ENCODE results near the gene PHOSPHO1. TPM values are rescaled to one million over a fixed set of nuclear protein-coding genes. Genes with fewer than 3 reads are reported as not detected.
A peak's percentile ranks its signal among the peaks of the same experiment; 100 is the strongest.

Gene PHOSPHO1
- total and polyA plus RNA-seq, 8 donors: 0.19 to 0.28 (median 0.22) TPM; not detected in 5

DNA sequence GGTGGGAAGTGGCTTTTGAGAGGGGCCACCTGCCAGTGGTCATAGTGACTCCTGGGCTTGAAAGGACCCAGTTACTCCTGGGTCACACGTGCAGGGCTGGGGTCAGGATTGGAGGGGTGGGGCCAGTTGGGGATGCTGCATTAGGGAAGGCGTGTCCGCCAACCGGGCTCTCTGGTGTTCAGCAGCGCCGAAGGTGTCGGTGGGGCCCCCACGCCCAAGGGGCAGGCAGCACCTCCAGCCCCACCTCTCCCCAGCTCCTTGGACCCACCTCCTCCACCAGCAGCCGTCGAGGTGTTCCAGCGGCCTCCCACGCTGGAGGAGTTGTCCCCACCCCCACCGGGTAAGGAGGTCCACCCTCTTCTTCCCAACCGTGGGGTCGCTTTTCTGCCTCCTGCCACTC is 10.6 kb downstream of the PHOSPHO1 start:
- 55 to 69% methylated on average over 13 to 14 of the region's 15 CpGs for WGBS, 2 donors
- no peaks in the 10 kb centered on the region for H3K36me3 ChIP-seq
- no peak for TF ChIP-seq CTCF (IDR thresholded peaks at IDR 0.05)
- FAIRE-seq (no peak), ATAC-seq (no peak), DNase-seq (peak in 1 of 6 donors; percentile 64)
- H3K27ac ChIP-seq: no peak overlapping the region
- H3K4me3 ChIP-seq: no peak overlapping the region
- H3K4me1 ChIP-seq: peaks cover 0 to 8% (median 4%) of the 10 kb centered on the region in 3 donors
- intact Hi-C loops (cut with DNase I): no loop called here
- H3K27me3 ChIP-seq: peaks cover 0 to 12% (median under 1%) of the 10 kb centered on the region in 4 donors
- H3K9me3 ChIP-seq: no peaks in the 10 kb centered on the region

DNA sequence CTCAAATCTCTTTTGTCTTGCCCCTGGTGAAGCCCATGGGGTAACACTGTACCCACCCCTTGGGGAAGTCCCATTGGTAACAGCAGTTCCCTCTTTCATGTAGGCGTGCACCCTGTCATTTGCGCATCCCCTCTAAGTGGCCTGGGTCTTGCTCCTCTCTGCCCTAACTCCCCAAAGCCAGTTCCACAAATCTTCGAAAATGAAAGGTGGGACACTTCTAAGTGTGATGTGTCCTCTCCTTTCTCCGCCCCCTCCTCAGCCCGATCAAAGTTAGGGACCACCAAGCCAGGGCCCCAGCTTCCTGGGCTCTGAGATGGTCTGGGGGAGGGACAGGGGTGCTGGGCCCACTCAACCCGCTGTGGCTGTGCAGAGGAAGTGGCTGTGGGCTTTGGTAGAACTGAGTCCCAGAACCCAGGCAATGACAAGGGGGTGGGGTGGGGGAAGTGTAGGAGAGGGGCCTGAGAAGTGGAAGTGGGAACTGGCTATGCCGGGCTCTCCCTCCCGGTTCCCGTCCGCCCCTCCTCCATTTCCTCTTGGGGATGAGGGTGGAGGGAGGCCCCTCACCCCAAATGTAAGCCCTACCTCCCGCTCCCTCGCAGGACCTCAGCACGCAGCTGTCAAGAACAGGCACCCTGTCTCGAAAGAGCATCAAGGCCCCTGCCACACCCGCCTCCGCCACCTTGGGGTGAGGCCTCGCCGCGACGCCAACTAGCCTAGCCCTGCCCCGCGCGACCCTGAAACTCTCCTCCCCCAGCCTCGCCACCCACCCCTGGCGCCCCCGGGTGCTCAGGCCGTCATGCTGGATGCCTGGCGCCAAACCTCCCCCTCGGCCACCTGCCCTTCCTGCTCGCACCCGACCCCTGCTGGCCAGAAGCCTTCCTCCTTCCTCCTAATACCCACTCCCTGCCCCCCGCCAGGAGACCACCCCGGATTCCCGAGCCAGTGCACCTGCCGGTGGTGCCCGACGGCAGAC is 11.4 kb downstream of the PHOSPHO1 start:
- Histone ChIP-seq H3K9me3 (no peaks in the 10 kb centered on the region), H3K4me1 (peaks cover 0 to 7% (median 6%) of the 10 kb centered on the region in 3 donors), H3K36me3 (no peaks in the 10 kb centered on the region), H3K27ac (no peak overlapping the region), H3K4me3 (no peak overlapping the region), H3K27me3 (peaks cover 0 to 12% (median 0%) of the 10 kb centered on the region in 4 donors)
- DNase-seq (peak in 3 of 6 donors; percentile 51 to 64 (median 56)), FAIRE-seq (no peak), ATAC-seq (peak in 2 of 4 donors; percentile 43 to 46)
- 28 to 30% methylated on average over 27 to 37 of the region's 37 CpGs for WGBS, 2 donors
- TF ChIP-seq CTCF (IDR thresholded peaks at IDR 0.05): no peak
- intact Hi-C loops (cut with DNase I): no loop called here

- H3K36me3 ChIP-seq: no peaks in the 10 kb centered on the region
- peaks cover 0 to 2% (median 0%) of the 10 kb centered on the region in 3 donors for H3K4me1 ChIP-seq
- intact Hi-C loops (cut with DNase I): no loop called here
- no peak overlapping the region for H3K4me3 ChIP-seq
- H3K27ac ChIP-seq: no peak overlapping the region
- FAIRE-seq (no peak), DNase-seq (peak in 1 of 6 donors; percentile 62), ATAC-seq (peak in 3 of 4 donors; percentile 44 to 72 (median 68))
- H3K9me3 ChIP-seq: no peaks in the 10 kb centered on the region
- 57 to 70% methylated on average over 17 of the region's 17 CpGs for WGBS, 2 donors
- H3K27me3 ChIP-seq: peaks cover 0 to 12% (median 0%) of the 10 kb centered on the region in 4 donors
- TF ChIP-seq CTCF (IDR thresholded peaks at IDR 0.05): no peak
Observed at GRCh38 chr17:49217651-49218413, 12.8 kb downstream of the PHOSPHO1 start.

GRCh38 chr17:49216953-49217650 is 13.5 kb downstream of the PHOSPHO1 start:
- H3K9me3 ChIP-seq: no peaks in the 10 kb centered on the region
- peaks cover 0 to 2% (median 0%) of the 10 kb centered on the region in 3 donors for H3K4me1 ChIP-seq
- H3K36me3 ChIP-seq: no peaks in the 10 kb centered on the region
- WGBS, 2 donors: 61 to 68% methylated on average over 11 of the region's 11 CpGs
- ATAC-seq (peak in 3 of 4 donors; percentile 47 to 51 (median 49)), FAIRE-seq (no peak), DNase-seq (peak in 1 of 6 donors; percentile 36)
- no peak overlapping the region for H3K27ac ChIP-seq
- no peak overlapping the region for H3K4me3 ChIP-seq
- peaks cover 0 to 8% (median 0%) of the 10 kb centered on the region in 4 donors for H3K27me3 ChIP-seq
- no peak for TF ChIP-seq CTCF (IDR thresholded peaks at IDR 0.05)
- intact Hi-C loops (cut with DNase I): no loop called here

All from pancreas (tissue), 10 donors.